Esophagus muscularis mucosa (tissue), 4 donors: ENCODE results near the gene PLXNB1. TPM values are rescaled to one million over a fixed set of nuclear protein-coding genes. Genes with fewer than 3 reads are reported as not detected.

Experiments
- DNase-seq: peaks from one replicate; pipeline ENCODE4 v3.0.0-alpha.2; 2017; ENCODE audit errors: extremely low spot score
- H3K27ac ChIP-seq, 4 donors: fragments of 200-600 bp; sonication (generic); replicated peaks in 1 of 4; 1 replicate in 3 of 4; 2 replicates in 1 of 4; pipeline ENCODE4 v1.5.1; 2016 to 2019; ENCODE audit warnings: mild to moderate bottlenecking in 1 of 4
- H3K27me3 ChIP-seq, 4 donors: fragments of 200-600 bp; sonication (generic); one replicate each; pipeline versions ENCODE4 v1.5.1 to v1.6.0; 2016 to 2019
- H3K36me3 ChIP-seq, 4 donors: fragments of 200-600 bp; sonication (generic); one replicate each; pipeline ENCODE4 v1.5.1; 2016 to 2019
- H3K4me1 ChIP-seq, 4 donors: fragments of 200-600 bp; sonication (generic); one replicate each; pipeline ENCODE4 v1.5.1; 2016 to 2019
- H3K4me3 ChIP-seq, 4 donors: fragments of 200-600 bp; sonication (generic); 1 replicate in 2 of 4; 2 replicates in 2 of 4; pipeline ENCODE4 v1.5.1; 2016 to 2019; ENCODE audit warnings: mild to moderate bottlenecking in 4 of 4, moderate library complexity in 1 of 4
- H3K9me3 ChIP-seq, 4 donors: fragments of 200-600 bp; sonication (generic); 1 replicate in 3 of 4; 2 replicates in 1 of 4; pipeline ENCODE4 v1.5.1; 2016 to 2019
- CTCF ChIP-seq, 3 experiments: fragments of 200-600 bp in 2 of 3; fragments of 450-650 bp in 1 of 3; sonication (generic) in 2 of 3; IDR thresholded peaks; one replicate each; pipeline ENCODE4 v1.5.1; 2017 to 2019; ENCODE audit warnings: antibody characterized with exemption in 3 of 3, mild to moderate bottlenecking in 2 of 3, moderate library complexity in 1 of 3
- EP300 ChIP-seq: sonication (generic); formaldehyde crosslinking; IDR thresholded peaks from one replicate; pipeline ENCODE4 v1.6.1; 2017; ENCODE audit warnings: antibody characterized with exemption
- POLR2A ChIP-seq: fragments of 450-650 bp; IDR thresholded peaks from one replicate; pipeline ENCODE4 v1.6.1; 2017; ENCODE audit warnings: antibody characterized with exemption, moderate library complexity, mild to moderate bottlenecking, low read depth
- POLR2AphosphoS5 ChIP-seq, 2 donors: sonication (generic); formaldehyde crosslinking; IDR thresholded peaks; one replicate each; pipeline ENCODE4 v1.6.1; 2017; ENCODE audit warnings: antibody characterized with exemption in 2 of 2
- WGBS: methylation state at CpG from one replicate; pipeline ENCODE4 v1.1.5; 2018; 5-methylcytosine and 5-hydroxymethylcytosine counted together
- intact Hi-C: fragments of 100-400 bp; cut with DNase I; formaldehyde crosslinking; loops from one replicate; pipeline ENCODE4 v1.15.1; 2023
- total RNA-seq, 4 donors: library from RNA; depleted of rRNA; stranded (reverse); fragments of >200 nt; gene quantifications; one replicate each; pipeline versions ENCODE4 v1.1.0 to v1.2.1, GENCODE V29; 2016

Gene PLXNB1
- total RNA-seq, 4 donors from 2014 or later, result 120 to 200 (median 152) TPM

GRCh38 chr3:48426944-48427629 is 2.8 kb downstream of the PLXNB1 start:
- peak overlapping the region; percentile 77 to 92 (median 86) for H3K4me3 ChIP-seq
- intact Hi-C loops, result no loop called here
- DNase-seq, result no peak
- no peaks in the 10 kb centered on the region for H3K9me3 ChIP-seq
- 48% methylated on average over 8 of the region's 8 CpGs for WGBS
- peaks cover 0 to 23% (median 14%) of the 10 kb centered on the region in 4 donors for H3K36me3 ChIP-seq
- TF ChIP-seq EP300 (no peak), CTCF (IDR thresholded peaks at IDR 0.05) (no peak), POLR2A (no peak), POLR2AphosphoS5 (IDR thresholded peaks at IDR 0.05) (no peak)
- H3K27ac ChIP-seq, result peak overlapping the region; percentile 93 to 99 (median 98)
- H3K27me3 ChIP-seq, result no peaks in the 10 kb centered on the region
- H3K4me1 ChIP-seq, result peaks cover 52 to 90% (median 85%) of the 10 kb centered on the region in 4 donors

DNA sequence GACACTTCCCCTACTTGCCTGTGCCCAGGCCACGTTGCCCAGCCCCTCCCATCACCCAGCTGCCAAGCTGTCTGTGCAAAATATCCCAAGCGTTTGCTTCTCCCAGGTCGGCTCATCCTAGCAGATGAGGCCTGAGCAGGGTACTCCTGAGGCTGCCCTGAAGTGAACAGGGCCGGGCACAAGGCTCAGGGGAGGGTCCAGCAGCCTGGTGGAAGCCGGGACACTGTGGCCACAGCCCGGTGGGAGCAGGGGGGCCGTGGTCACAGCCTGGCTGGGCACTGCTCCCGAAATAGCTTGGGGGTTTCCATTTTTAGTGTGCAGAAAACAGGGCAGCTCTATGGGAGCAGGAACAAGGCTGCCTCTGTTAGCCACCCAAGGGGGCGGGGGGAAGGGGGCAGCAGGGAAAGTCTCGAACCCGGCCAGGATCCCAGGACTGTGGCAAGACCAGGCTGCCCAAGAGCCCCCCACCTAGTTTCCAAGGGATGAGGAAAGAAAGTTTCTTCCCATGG is 3.4 kb downstream of the PLXNB1 start:
- H3K27ac ChIP-seq, result peak overlapping the region; percentile 93 to 99 (median 98)
- no peak for DNase-seq
- intact Hi-C loops, result no loop called here
- WGBS, result 14% methylated on average over 7 of the region's 11 CpGs
- H3K27me3 ChIP-seq, result no peaks in the 10 kb centered on the region
- no peaks in the 10 kb centered on the region for H3K9me3 ChIP-seq
- H3K36me3 ChIP-seq, result peaks cover 0 to 29% (median 15%) of the 10 kb centered on the region in 4 donors
- TF ChIP-seq POLR2AphosphoS5 (IDR thresholded peaks at IDR 0.05), result peak; percentile 64 to 88
- TF ChIP-seq POLR2A, result no peak
- no peak for TF ChIP-seq EP300
- TF ChIP-seq CTCF (IDR thresholded peaks at IDR 0.05), result no peak
- peaks cover 54 to 89% (median 87%) of the 10 kb centered on the region in 4 donors for H3K4me1 ChIP-seq
- H3K4me3 ChIP-seq, result peak overlapping the region; percentile 77 to 92 (median 86)

- peak; percentile 29 to 50 for TF ChIP-seq POLR2AphosphoS5 (IDR thresholded peaks at IDR 0.05)
- no peak for TF ChIP-seq POLR2A
- no peak for TF ChIP-seq CTCF (IDR thresholded peaks at IDR 0.05)
- no peak for TF ChIP-seq EP300
- Histone ChIP-seq H3K9me3 (no peaks in the 10 kb centered on the region), H3K4me1 (peaks cover 52 to 87% (median 78%) of the 10 kb centered on the region in 4 donors), H3K36me3 (peaks cover 5 to 40% (median 21%) of the 10 kb centered on the region in 4 donors), H3K27me3 (no peaks in the 10 kb centered on the region), H3K27ac (peak overlapping the region; percentile 93 to 99 (median 98)), H3K4me3 (peak overlapping the region; percentile 7 to 89 (median 80))
- no peak for DNase-seq
- intact Hi-C loops, result no loop called here
- 43% methylated on average over 8 of the region's 13 CpGs for whole genome bisulfite sequencing
Observed at GRCh38 chr3:48425281-48425812, 4.5 kb downstream of the PLXNB1 start.

DNA sequence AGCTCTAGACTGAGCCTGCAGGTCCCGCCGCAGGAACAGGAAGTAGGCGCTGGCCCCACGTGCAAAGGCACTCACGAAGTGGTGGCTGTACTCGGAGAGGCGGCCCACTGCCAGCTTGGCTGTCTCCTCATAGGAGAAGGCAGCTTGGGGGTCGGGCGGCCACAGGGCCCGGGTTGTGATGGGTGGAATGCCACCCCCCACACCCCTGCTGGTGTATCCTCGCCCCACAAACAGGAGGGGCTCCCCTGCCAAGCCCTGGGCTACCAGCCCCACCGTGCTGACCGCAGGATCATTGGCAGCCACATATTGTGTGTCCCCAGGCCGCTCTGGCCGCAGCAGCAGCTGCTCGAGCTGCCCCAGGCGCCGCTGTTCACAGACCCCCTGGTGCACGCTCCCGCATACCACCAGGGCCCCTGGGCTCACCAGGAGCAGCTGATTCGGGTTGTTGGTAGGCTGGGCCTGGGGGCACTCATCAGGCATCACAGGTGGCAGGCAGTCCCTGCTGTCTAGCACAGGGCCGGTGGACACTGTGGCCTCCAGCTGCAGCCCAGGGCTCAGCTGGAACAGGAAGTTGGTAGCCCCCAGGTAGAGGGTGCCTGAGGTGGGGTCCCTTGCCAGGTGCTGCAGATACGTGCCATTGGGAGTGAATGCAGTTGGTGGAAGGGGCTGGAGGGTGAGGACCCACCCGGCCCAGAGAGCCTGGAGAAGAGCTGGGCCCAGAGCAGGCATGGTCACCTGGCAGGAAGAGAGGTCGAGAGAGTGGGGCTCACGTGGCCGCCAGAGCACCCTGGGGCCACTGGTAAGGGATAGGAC is 5.8 kb downstream of the PLXNB1 start:
- no peaks in the 10 kb centered on the region for H3K9me3 ChIP-seq
- TF ChIP-seq EP300 (no peak), POLR2AphosphoS5 (IDR thresholded peaks at IDR 0.05) (no peak), CTCF (IDR thresholded peaks at IDR 0.05) (no peak), POLR2A (no peak)
- H3K4me1 ChIP-seq, result peaks cover 46 to 81% (median 71%) of the 10 kb centered on the region in 4 donors
- 69% methylated on average over 5 of the region's 27 CpGs for WGBS
- no peaks in the 10 kb centered on the region for H3K27me3 ChIP-seq
- no peak overlapping the region for H3K4me3 ChIP-seq
- intact Hi-C loops, result no loop called here
- H3K36me3 ChIP-seq, result peaks cover 14 to 52% (median 33%) of the 10 kb centered on the region in 4 donors
- peak overlapping the region; percentile 18 to 99 (median 96) for H3K27ac ChIP-seq
- no peak for DNase-seq
